GM12873 (cell line): ENCODE measurements around the gene SESN2.

ENCODE experiments used
- CTCF ChIP-seq: IDR thresholded peaks from 2 replicates; pipeline ENCODE4 v1.5.1; 2012; ENCODE audit warnings: low read depth, mild to moderate bottlenecking, moderate library complexity, low read length, control low read depth; ENCODE audit not compliant: insufficient read depth; ENCODE audit errors: missing control alignments

The SESN2 gene

GRCh38 chr1:28244549-28245251, 14.6 kb upstream of the SESN2 start:
- no peak for TF ChIP-seq CTCF

- TF ChIP-seq CTCF: no peak
These were observed 12.9 kb upstream of the SESN2 start for GRCh38 chr1:28246427-28246832.

GRCh38 chr1:28247612-28248272, 11.6 kb upstream of the SESN2 start:
- no peak for TF ChIP-seq CTCF

GRCh38 chr1:28248273-28249012, 10.9 kb upstream of the SESN2 start:
- TF ChIP-seq CTCF: peak; percentile 90

- no peak for TF ChIP-seq CTCF
These were observed 10.1 kb upstream of the SESN2 start for GRCh38 chr1:28249013-28249865.

GRCh38 chr1:28249866-28250295, 9.4 kb upstream of the SESN2 start:
- TF ChIP-seq CTCF: no peak
